ENCODE results near the gene METTL21A. TPM values are rescaled to one million over a fixed set of nuclear protein-coding genes. Genes with fewer than 3 reads are reported as not detected.

METTL21A gene
- 21.6 to 25.5 TPM (median 24.4 TPM) in 5 replicates for total RNA-seq (2022; extraction: Qiagen RNA extraction)

GRCh38 chr2:207625014-207625907 is at the start of gene METTL21A:
TSS of gene METTL21A (minus strand) at chr2:207625394. CDS start at chr2:207624375, 1,019 bp downstream.

Other genes with a start within 250 kb of the METTL21A start
- gene CREB1, start 95.4 kb downstream of the METTL21A start, total RNA-seq (2022; extraction: Qiagen RNA extraction): 18.2 to 27.3 TPM (median 20.6 TPM) in 5 replicates
- 18.4 to 25.1 TPM (median 19.2 TPM) in 5 replicates for gene CCNYL1, start 86.2 kb upstream of the METTL21A start, total RNA-seq (2022; extraction: Qiagen RNA extraction)
- 2.9 to 3.5 TPM (median 3.3 TPM) in 5 replicates for gene FZD5, start 144.5 kb upstream of the METTL21A start, total RNA-seq (2022; extraction: Qiagen RNA extraction)

Data from A549 treated with Hydrocortisone at 1 μM for 4 hours (cell line).